ENCODE data around the gene NEU4. TPM values are rescaled to one million over a fixed set of nuclear protein-coding genes. Genes with fewer than 3 reads are reported as not detected.
A peak's percentile ranks its signal among the peaks of the same experiment; 100 is the strongest.
"Not testable (repeated sequence)": the region's sequence is repeated elsewhere in the genome, so short reads cannot be mapped to it uniquely, and the experiment has no call there.

Gene NEU4, protein sequence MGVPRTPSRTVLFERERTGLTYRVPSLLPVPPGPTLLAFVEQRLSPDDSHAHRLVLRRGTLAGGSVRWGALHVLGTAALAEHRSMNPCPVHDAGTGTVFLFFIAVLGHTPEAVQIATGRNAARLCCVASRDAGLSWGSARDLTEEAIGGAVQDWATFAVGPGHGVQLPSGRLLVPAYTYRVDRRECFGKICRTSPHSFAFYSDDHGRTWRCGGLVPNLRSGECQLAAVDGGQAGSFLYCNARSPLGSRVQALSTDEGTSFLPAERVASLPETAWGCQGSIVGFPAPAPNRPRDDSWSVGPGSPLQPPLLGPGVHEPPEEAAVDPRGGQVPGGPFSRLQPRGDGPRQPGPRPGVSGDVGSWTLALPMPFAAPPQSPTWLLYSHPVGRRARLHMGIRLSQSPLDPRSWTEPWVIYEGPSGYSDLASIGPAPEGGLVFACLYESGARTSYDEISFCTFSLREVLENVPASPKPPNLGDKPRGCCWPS
- under 1 TPM; 0.16 to 0.38 TPM for total RNA-seq
- long read RNA-seq, result 0 reads

DNA sequence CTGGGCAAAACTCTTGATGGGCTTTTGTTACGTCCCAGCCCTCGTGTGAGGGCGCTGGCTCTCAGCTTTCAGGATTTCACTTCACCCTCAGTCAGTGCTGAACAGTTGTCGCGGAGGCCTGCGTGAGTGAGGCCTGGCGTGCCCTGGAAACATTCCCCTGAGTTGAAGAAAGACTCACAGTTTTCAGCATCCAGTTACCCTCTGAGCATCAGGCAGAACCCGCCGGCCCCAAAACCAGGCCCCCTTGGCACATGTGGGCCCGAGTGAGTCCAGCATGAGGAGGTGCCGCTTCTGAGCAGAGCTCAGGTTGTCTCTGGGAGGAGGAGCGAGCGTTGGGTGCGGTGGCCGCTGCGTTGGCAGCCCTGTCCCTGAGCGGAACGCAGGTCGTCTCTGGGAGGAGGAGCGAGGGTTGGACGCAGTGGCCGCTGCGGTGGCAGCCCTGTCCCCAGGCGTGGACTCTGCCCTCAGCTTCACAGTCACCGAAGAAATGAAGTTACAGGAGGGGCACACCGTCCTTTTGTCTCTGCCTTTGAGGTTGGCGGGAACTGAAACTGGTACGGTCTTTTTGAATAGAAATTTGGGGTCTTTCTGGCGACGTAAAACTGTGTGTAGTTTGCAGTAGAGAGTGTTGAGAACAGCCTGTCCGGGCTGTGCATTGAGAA, at the start of gene NEU4:
TSS of gene NEU4 (plus strand) at position 473 of the 662 bp plus-strand sequence. CDS start 5,292 bp downstream, outside the sequence.
- no peak for ATAC-seq
- DNase-seq, result peak; percentile 13

GRCh38 chr2:241759893-241760292, 49.1 kb upstream of the NEU4 start:
- intact Hi-C loops (cut with DNase I); ATAC-seq: not testable (repeated sequence)
- peak; percentile 5 for DNase-seq

More for the DNA sequence above, at the start of gene NEU4:
- intact Hi-C loops (cut with DNase I), result no loop called here

- DNase-seq, result peak; percentile 19
- intact Hi-C loops (cut with DNase I), result no loop called here
Measured at GRCh38 chr2:241760301-241760771, 48.7 kb upstream of the NEU4 start.

DNA sequence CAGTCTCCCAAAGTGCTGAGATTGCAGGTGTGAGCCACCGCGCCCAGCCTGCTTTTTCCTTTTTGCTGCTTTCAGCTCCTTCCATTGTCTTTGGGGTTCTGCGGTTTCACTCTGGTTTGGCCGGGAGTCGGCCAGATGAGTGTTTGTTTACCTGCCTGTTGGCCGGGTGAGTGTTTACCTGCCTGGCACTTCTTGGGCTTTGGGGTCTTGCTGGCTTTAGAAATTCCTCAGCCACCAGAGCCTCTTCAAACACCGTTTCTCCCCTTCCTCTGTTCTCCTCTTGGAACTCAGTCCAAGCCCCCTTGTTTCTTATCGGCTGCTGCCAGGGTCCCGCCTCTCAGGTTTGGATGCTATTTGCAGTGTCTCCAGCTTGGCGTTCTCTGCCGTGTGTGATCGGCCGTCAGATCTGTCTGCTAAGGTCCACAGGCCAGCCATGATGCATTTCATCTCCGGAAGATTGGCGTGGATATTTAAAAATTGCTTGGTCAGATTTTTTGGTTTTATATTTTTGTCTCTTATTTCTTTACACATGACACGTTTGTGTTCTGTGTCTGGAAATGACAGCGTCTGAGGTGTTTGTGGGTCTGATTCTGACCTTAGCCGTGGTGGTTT, 46.6 kb upstream of the NEU4 start:
- ATAC-seq, result no peak
- peak; percentile 6 for DNase-seq
- intact Hi-C loops (cut with DNase I), result no loop called here

More at GRCh38 chr2:241760301-241760771, 48.7 kb upstream of the NEU4 start:
- ATAC-seq, result no peak

DNA sequence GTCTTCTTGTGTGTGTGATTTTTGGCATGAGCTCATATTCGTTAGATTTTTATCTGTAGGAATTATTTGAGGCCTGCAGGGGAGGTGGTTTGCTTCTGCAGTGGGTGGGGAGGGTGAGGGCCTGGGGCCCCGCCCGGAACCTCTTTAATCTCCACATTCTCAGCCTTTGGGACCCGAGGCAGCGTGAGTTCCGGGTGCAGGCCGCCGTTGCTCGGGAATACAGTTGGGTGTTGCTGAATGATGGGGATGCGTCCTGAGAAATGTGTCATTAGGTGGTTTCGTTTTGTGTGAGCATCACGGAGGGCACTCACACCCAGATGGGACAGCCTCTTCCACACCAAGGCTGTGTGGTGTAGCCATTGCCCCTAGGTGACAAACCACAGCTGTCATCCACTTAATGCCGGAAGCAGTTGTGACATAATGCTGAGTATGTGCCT, 46.0 kb upstream of the NEU4 start:
- intact Hi-C loops (cut with DNase I), result no loop called here
- ATAC-seq (peak; percentile 54 to 75), DNase-seq (peak; percentile 19)

- ATAC-seq, result no peak
- DNase-seq, result no peak
- intact Hi-C loops (cut with DNase I), result no loop called here
Measured at GRCh38 chr2:241763551-241764274, 45.3 kb upstream of the NEU4 start.

- DNase-seq (peak; percentile 17), ATAC-seq (no peak)
- intact Hi-C loops (cut with DNase I), result no loop called here
Measured at GRCh38 chr2:241764275-241765241, 44.4 kb upstream of the NEU4 start.

GRCh38 chr2:241767464-241768250, 41.3 kb upstream of the NEU4 start:
- DNase-seq (no peak), ATAC-seq (no peak)
- intact Hi-C loops (cut with DNase I), result no loop called here

GRCh38 chr2:241768251-241768711, 40.7 kb upstream of the NEU4 start:
- intact Hi-C loops (cut with DNase I), result no loop called here
- ATAC-seq (no peak), DNase-seq (no peak)

DNA sequence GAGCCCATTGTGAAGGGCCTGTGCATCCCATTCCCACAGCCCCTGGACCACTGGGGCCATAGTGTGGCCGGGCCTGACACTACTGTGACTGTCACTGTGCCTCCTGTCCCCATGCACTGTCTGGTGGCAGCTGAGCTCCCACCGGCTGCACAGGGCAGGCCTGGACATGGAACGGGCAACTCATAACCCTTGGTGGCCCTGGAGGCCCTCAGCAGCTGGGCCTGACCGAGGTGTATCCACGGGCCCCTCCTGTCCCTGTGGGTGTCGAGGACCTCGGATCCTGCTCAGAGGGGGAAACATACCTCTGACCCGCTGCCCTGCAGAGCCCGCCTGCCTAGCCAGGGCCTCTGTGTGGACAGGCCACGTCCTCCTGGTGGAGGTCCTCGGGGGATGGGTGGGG, 40.1 kb upstream of the NEU4 start:
- DNase-seq, result no peak
- no peak for ATAC-seq
- intact Hi-C loops (cut with DNase I), result no loop called here

DNA sequence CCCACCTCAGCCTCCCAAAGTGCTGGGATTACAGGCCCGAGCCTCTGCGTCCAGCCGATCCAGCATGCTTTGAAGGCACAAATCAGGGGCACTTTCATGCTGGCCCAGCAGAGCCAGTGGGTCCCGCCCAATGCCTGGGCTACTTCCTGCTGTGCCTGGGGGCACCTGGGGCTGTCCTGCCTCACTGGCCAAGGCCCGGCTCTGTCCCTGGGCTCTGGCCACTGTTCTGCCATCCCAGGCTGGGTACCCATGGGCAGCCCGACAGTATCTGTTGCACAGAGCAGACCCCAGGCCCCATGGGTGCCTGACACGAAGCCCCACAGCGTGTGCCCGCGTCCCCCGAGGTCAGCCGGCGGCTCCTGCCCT, 39.2 kb upstream of the NEU4 start:
- ATAC-seq, result no peak
- intact Hi-C loops (cut with DNase I), result no loop called here
- DNase-seq, result peak; percentile 10

DNA sequence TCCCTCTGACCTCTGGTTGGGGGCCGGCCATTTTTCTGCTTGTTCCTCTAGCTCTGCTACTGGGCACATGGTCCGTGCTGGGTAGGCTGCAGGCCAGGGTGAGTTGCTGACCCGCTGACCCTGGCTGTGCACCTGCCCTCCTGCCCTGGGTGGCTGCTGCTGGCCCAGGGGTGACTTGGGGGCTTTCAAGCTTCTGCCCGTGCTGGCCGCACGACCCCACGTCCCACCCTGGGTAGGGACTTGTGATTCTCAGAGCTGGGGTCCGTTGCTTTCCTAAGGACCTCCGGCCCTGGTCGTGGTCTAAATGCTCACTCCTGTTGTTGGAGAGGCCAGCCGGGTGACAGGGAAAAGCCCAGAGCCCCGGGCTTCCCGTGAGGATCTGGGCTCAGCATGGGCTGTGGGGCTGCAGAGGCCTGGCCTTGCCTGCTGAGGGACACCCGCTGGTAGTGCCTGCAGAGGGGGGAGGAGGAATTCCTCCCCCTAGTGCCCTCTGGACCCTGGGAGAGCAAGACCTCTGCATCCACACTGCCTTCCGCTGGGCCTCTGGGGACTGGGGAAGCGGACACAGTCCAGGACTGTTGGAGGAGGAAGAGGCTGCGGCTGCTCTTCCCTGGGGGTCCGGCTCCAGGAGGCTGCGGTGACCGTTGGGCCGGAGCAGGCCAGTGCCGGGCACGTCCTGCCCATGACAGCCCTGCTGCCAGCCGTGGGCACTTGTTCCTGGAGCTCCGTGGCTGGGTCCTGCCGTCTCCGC, 38.6 kb upstream of the NEU4 start:
- intact Hi-C loops (cut with DNase I), result no loop called here
- DNase-seq (peak; percentile 20), ATAC-seq (no peak)

DNA sequence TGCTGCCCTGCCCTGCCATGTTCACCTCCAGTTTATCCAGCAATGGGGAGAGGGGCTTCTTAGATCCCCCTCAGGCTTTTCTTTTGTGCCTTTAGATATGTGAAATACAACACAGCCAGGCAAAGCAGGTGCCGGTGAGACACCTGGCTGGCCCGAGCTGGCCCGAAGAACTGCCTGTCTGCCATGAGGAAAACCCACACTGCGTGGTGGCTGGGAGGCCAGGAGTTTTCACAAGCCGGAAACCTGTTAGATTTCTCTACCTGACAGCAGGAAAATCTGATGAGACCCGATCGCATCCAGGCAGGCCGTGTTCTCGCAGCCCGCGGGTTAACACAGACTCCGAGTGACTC, 38.1 kb upstream of the NEU4 start:
- ATAC-seq (no peak), DNase-seq (no peak)
- intact Hi-C loops (cut with DNase I), result no loop called here

GRCh38 chr2:241771286-241772062, 37.5 kb upstream of the NEU4 start:
- ATAC-seq, result peak in 1 of 2 donors; percentile 48
- intact Hi-C loops (cut with DNase I), result no loop called here
- DNase-seq, result peak; percentile 55

DNA sequence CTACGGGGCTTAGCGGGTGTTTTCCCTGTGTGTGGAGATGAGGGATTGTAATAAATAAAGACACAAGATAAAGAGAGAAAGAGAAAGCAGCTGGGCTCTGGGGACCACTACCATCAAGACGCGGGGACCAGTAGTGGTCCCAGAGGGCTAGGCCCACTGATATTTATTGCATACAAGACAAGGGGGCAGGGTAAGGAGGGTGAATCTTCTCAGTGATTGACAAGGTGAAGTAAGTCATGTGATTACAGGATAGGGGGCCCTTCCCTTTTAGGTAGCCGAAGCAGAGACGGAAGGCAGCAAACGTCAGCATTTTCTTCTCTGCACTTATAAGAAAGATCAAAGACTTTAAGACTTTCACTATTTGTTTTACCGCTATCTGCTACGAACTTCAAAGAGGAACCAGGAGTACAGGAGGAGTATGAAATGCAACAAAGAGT, 36.9 kb upstream of the NEU4 start:
- ATAC-seq, result no peak

More for the DNA sequence above, 36.9 kb upstream of the NEU4 start:
- DNase-seq, result no peak
- intact Hi-C loops (cut with DNase I), result no loop called here

All from left cardiac atrium (tissue), 4 donors.